ENCODE measurements around the gene DNAH2. TPM values are rescaled to one million over a fixed set of nuclear protein-coding genes. Genes with fewer than 3 reads are reported as not detected.

The DNAH2 gene
- total and polyA plus RNA-seq, 2 of the 8 experiments (the other 6 are each of a cell fraction or from before 2014, with no cell fraction given): 0.13 to 0.18 TPM

DNA sequence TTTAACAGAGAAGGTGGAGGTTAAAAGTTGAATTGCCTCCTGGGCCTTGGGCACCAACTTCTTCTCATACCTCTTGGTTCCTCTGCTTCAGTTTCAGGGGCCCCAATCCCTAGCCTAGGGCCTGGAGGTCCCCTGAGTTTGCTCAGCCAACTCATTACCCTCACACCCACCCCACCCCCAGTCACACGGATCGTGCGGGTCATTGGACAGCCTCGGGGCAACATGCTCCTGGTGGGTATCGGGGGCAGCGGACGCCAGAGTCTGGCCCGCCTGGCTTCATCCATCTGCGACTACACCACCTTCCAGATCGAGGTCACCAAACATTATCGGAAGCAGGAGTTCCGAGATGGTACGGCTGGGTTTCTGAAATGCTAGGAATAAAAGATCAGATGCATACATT is 80.4 kb downstream of the DNAH2 start:
- no peak for FAIRE-seq
- Histone ChIP-seq H4K20me1 (replicated peaks in 1 of 2; ENCODE audit: control insufficient read depth in 1 of 2, insufficient read depth in 2 of 2, low read length in 2 of 2) (no peaks in the 10 kb centered on the region), H2BK12ac (ENCODE audit: low read depth, low read length) (no peak overlapping the region), H2AK5ac (ENCODE audit: low read depth, low read length) (no peak overlapping the region), H3K18ac (ENCODE audit: extremely low read depth, low read length) (no peak overlapping the region), H2BK20ac (ENCODE audit: low read length) (no peak overlapping the region), H3K79me1 (ENCODE audit: low read depth, low read length) (no peaks in the 10 kb centered on the region), H2AFZ (ENCODE audit: low read length) (no peak overlapping the region), H4K91ac (replicated peaks; ENCODE audit: insufficient read length, low read length) (no peak overlapping the region), H4K8ac (ENCODE audit: extremely low read depth, insufficient read depth, low read length) (no peak overlapping the region; the same call in 1 of the 2 replicates), H2BK120ac (replicated peaks; ENCODE audit: low read depth, low read length) (no peak overlapping the region), H3K27me3 (replicated peaks in 1 of 4; ENCODE audit: control insufficient read depth in 3 of 4, extremely low read depth in 1 of 4, insufficient read depth in 3 of 4, low read length in 3 of 4) (peaks cover 0 to 2% (median under 1%) of the 10 kb centered on the region in 4 experiments; a peak in 1 of 7 replicates), H3K4me1 (replicated peaks in 1 of 4; ENCODE audit: control insufficient read depth in 3 of 4, insufficient read depth in 4 of 4, low read length in 3 of 4) (peaks cover 0 to 5% (median 0%) of the 10 kb centered on the region in 4 experiments; a peak in 1 of 7 replicates), H3K4ac (replicated peaks; ENCODE audit: insufficient read length, low read depth, low read length) (no peak overlapping the region), H2BK15ac (ENCODE audit: low read length) (no peak overlapping the region), H3K14ac (ENCODE audit: insufficient read length) (no peak overlapping the region), H3K56ac (replicated peaks; ENCODE audit: insufficient read length, low read depth, low read length) (no peak overlapping the region), H3K23ac (ENCODE audit: insufficient read length) (no peak overlapping the region), H4K5ac (ENCODE audit: insufficient read length, low read depth, low read length) (no peak overlapping the region), H2BK5ac (ENCODE audit: low read depth, low read length) (no peak overlapping the region), H3K9ac (replicated peaks in 1 of 4; ENCODE audit: extremely low read depth in 1 of 4, low read depth in 3 of 4, low read length in 3 of 4) (no peak overlapping the region), H3K9me3 (ENCODE audit: insufficient read depth in 2 of 2, low read depth in 1 of 2, low read length in 1 of 2) (no peaks in the 10 kb centered on the region), H3K23me2 (ENCODE audit: low read depth, low read length) (no peaks in the 10 kb centered on the region), H3K27ac (ENCODE audit: low read depth, low read length) (no peak overlapping the region), H3K4me3 (ENCODE audit: extremely low read depth in 1 of 4, insufficient read depth in 2 of 4, low read depth in 3 of 4, low read length in 4 of 4) (no peak overlapping the region), H3K79me2 (ENCODE audit: control insufficient read depth in 1 of 2, insufficient read depth in 2 of 2, low read length in 2 of 2) (no peaks in the 10 kb centered on the region), H3K36me3 (ENCODE audit: control insufficient read depth in 2 of 4, insufficient read depth in 4 of 4, low read length in 3 of 4) (no peaks in the 10 kb centered on the region), H3K4me2 (ENCODE audit: insufficient read depth in 1 of 2, low read depth in 2 of 2, low read length in 2 of 2) (no peak overlapping the region)
- WGBS, 2 experiments (ENCODE audit: extremely low coverage in 1 of 2, insufficient coverage in 1 of 2, insufficient read length in 1 of 2, insufficient replicate concordance in 2 of 2, low coverage in 1 of 2, low lambda C conversion rate in 2 of 2, missing lambda C conversion rate in 1 of 2): 96% methylated on average over 13 of the region's 13 CpGs; no CpG with 5 or more reads in 1 of the 2 experiments
- TF ChIP-seq EP300 (IDR thresholded peaks at IDR 0.05; ENCODE audit: borderline replicate concordance in 1 of 2, low read depth in 2 of 2, low read length in 2 of 2): no peak
- TF ChIP-seq TCF12 (IDR thresholded peaks at IDR 0.05; ENCODE audit: low read depth, low read length): no peak
- TF ChIP-seq CHD2 (IDR thresholded peaks at IDR 0.05; ENCODE audit: low read length): no peak
- TF ChIP-seq YY1 (IDR thresholded peaks at IDR 0.05; ENCODE audit: low read depth, low read length): no peak
- TF ChIP-seq POLR2A (IDR thresholded peaks at IDR 0.05; ENCODE audit: control extremely low read depth in 1 of 2, low read depth in 2 of 2, low read length in 2 of 2): no peak
- no peak for TF ChIP-seq CEBPB (IDR thresholded peaks at IDR 0.05; ENCODE audit: low read depth, low read length)
- no peak for TF ChIP-seq CBX8 (IDR thresholded peaks at IDR 0.05; ENCODE audit: borderline replicate concordance, low read depth, low read length)
- TF ChIP-seq, protein P1, sequence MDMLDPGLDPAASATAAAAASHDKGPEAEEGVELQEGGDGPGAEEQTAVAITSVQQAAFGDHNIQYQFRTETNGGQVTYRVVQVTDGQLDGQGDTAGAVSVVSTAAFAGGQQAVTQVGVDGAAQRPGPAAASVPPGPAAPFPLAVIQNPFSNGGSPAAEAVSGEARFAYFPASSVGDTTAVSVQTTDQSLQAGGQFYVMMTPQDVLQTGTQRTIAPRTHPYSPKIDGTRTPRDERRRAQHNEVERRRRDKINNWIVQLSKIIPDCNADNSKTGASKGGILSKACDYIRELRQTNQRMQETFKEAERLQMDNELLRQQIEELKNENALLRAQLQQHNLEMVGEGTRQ (IDR thresholded peaks at IDR 0.05; ENCODE audit: low read length): no peak
- no peak for TF ChIP-seq SAP30 (IDR thresholded peaks at IDR 0.05; ENCODE audit: insufficient read depth, insufficient replicate concordance, low read length)
- TF ChIP-seq, protein P2, sequence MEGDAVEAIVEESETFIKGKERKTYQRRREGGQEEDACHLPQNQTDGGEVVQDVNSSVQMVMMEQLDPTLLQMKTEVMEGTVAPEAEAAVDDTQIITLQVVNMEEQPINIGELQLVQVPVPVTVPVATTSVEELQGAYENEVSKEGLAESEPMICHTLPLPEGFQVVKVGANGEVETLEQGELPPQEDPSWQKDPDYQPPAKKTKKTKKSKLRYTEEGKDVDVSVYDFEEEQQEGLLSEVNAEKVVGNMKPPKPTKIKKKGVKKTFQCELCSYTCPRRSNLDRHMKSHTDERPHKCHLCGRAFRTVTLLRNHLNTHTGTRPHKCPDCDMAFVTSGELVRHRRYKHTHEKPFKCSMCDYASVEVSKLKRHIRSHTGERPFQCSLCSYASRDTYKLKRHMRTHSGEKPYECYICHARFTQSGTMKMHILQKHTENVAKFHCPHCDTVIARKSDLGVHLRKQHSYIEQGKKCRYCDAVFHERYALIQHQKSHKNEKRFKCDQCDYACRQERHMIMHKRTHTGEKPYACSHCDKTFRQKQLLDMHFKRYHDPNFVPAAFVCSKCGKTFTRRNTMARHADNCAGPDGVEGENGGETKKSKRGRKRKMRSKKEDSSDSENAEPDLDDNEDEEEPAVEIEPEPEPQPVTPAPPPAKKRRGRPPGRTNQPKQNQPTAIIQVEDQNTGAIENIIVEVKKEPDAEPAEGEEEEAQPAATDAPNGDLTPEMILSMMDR (IDR thresholded peaks at IDR 0.05; ENCODE audit: control extremely low read depth in 1 of 3, insufficient read depth in 1 of 3, low read depth in 1 of 3, low read length in 3 of 3): no peak
- POLR2A ChIA-PET (ENCODE audit: partially characterized antibody): no interaction called here
- CTCF ChIA-PET (ENCODE audit: partially characterized antibody): interaction anchor here (0.8 to 1.0 kb wide), 2 partner anchors 18 to 54 kb away, joined by 3 read pairs; no protein-coding TSS in a partner anchor
- no peak for DNase-seq (ENCODE audit: low read depth in 1 of 2, low spot score in 2 of 2)
